ENCODE data around the gene ZNF595. TPM values are rescaled to one million over a fixed set of nuclear protein-coding genes. Genes with fewer than 3 reads are reported as not detected.
"Not testable (repeated sequence)": the region's sequence is repeated elsewhere in the genome, so short reads cannot be mapped to it uniquely, and the experiment has no call there.

The ZNF595 gene
- total RNA-seq = 52.3 TPM

DNA sequence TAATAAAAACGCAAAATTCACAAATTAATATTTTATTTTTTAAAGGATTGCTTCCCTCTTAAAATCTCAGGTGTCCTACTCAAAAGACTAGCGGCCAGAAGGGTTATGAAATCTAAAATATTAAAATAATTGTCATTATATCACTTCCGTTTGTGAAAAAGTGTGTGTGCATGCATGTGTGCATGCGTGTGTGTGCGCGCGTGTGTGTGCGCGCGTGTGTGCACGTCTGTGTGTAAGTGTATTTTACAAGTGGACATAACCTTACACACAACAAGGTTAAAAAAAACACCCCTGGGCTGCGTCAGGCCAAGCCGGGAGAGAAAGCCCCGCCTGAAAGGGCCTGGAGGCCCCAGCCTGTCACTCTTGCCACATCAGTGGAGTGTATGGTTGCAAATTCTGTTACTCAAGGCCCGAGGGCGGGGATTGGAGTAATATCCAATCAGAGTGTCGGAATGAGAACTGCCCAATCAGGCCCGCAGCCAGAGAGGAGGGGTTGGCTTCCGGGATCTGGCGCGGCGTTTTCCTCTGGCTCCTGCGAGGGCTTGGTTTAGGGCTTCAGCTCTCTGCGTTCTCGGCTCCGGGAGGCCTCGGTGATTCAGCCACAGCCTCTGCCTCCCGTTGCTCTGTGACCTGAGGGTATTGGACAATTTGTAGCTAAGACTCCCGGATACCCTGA lies at the start of gene ZNF595:
Gene ZNF595 (plus strand): TSS at position 518 of the 676 bp plus-strand sequence. CDS start 168 bp downstream, outside the sequence.
- not testable (repeated sequence) for DNase-seq

DNA sequence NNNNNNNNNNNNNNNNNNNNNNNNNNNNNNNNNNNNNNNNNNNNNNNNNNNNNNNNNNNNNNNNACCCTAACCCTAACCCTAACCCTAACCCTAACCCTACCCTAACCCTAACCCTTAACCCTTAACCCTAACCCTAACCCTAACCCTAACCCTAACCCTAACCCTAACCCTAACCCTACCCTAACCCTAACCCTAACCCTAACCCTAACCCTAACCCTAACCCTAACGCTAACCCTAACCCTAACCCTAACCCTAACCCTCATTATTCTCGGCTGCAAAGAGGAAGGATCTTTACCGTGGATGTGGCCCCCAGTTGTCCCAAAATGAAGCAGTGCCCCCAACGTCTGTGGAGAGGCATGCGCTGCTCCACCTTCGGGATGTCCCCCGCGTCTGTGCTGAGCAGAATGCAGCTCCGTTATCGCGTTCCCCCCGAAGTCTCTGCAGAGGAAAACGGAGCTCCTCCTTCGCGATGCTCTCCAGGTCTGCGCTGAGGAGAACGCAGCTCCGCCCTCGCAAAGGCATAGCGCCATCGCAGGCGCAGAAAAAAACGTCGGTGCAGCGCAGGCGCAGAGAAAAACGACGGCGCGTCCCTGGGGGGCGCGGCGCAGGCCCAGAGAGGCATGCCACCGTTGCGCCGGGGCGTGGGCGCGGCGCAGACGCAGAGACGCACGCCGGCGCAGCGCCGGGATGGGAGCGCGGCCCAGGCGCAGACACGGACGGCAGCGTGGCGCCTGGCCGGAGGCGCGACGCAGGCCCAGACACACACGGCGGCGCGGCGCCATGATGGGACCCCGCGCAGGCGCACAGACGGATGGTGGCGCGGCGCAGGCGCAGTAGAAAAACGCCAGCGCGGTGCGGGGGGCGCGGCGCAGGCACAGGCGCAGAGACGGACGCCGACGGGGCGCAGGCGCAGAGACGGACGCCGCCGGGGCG lies 42.9 kb upstream of the ZNF595 start:
- not testable (repeated sequence) for DNase-seq

DNA sequence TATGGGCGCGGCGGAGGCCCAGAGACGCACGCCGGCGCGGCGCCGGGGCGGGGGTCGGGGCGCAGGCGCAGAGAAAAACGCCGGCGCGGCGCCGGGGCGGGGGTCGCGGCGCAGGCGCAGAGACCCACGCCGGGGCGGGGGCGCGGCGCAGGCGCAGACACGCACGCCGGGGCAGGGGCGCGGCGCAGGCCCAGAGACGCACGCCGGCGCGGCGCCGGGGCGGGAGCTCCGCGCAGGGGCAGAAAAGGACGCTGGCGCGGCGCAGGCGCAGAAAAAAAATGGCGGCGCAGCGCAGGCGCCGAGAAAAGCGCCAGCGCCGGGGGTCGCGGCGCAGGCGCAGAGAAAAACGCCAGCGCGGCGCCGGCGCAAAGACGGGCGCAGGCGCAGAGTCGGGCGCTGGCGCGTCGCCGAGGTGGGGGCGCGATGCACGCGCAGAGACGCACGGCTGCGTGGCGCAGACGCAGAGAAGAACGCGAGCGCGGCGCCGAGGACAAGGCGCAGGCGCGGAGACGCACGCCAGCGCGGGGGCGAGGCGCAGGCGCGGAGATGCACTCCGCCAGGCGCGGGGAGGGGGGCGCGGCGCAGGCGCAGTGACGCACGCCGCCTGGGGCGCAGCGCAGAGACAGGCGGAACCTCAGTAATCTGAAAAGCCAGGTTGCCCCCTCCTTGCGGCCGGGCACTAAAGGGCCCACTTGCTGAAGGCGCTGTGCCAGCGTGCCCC lies 41.9 kb upstream of the ZNF595 start:
- not testable (repeated sequence) for DNase-seq

DNA sequence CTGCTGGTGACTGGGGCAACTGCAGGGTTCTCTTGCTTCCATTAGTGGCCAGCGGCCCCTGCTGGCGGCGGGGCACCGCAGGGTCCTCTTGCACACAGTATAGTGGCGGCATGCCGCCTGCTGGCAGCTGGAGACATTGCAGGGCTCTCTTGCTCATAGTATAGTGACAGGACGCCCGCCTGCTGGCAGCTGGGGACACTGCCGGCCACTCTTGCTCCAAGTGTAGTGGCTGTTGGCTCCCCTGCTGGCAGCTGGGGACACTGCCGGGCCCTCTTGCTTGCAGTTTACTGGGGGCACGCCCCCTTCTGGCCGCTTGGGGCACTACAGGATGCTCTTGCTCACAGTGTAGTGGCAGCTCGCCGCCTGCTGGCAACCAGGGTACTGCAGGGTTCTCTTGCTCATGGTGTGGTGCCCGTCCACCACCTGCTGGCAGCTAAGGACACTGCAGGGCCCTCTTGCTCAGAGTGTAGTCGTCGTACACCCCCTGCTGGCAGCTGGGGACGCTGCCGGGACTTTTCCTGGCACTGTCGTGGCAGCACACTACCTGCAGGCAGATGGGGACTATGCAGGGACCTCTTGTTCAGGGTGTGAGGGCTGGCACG lies 41.2 kb upstream of the ZNF595 start:
- not testable (repeated sequence) for DNase-seq

DNA sequence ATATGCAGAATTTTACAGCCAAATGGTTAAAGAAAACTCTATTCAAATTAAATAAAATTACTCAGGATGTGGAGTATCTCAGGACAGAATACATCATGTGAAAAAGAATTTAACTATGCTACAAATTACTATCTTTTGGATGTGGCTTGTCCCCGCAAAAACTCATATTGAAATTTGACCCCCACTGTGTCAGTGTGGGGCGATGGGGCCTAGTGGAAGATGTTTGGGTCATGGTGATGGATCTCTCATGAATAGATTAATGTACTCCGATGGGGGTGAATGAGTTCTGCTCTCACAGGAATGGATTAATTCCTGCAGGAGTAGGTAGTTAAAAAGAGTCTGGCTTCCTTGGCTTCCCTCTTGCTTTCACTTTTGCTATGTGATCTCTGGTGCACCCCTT lies 35.0 kb upstream of the ZNF595 start:
- not testable (repeated sequence) for DNase-seq

DNA sequence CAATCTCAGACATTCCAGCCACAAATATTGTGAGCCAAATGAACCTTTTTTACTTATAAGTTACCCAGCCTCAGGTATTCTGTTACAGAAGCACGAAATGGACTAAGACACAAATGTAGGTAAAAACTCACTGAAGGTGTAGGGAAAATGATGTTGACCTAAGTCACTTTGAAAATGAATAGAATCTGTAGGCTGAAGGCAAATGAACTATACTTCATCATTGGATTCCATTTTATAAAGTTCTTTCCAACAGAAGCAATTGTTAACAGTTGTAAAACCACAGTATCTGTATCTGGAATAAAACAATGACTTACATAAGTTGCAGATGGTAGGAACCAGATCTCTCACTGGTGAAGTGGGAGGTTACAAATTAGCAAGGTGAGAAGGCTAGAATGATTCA lies 34.5 kb upstream of the ZNF595 start:
- not testable (repeated sequence) for DNase-seq

DNA sequence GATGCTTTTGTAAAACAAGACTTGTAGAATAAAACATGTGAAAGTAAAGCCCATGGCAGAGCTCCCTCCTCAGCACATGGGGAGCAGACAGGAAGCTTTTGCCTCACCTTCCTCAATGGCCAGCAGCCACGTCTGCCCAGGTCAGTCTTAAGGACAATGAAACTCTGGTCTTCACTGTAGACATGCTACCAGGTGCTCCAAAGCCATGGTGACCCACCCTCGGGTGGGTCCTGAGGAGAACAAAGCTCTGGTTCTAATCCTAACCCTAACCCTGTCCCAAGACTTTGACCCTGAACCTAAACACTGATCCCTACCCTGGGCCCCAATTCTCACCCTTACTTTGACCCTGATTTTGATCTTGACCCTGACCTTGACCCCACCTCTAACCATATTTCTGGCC lies 30.2 kb upstream of the ZNF595 start:
- DNase-seq = not testable (repeated sequence)

DNA sequence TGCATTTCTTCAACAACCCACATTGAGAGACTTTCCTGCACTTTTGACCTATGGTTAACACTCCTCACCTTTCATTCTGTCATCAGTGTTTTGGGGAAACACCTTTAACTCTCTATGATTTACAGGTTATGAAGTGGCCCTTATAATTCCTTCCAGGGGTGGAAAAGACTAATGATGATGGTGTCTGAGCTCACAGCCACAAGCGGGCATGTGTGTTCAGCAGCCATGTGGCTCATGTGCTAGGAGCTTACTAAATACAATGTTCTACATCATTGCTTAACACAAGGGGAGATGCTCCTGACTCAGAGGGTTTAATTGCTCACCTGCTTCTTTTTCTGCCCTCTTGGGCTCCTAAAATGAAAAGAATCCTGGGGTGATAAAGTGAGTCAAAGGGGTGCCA lies 28.8 kb upstream of the ZNF595 start:
- DNase-seq = not testable (repeated sequence)

DNA sequence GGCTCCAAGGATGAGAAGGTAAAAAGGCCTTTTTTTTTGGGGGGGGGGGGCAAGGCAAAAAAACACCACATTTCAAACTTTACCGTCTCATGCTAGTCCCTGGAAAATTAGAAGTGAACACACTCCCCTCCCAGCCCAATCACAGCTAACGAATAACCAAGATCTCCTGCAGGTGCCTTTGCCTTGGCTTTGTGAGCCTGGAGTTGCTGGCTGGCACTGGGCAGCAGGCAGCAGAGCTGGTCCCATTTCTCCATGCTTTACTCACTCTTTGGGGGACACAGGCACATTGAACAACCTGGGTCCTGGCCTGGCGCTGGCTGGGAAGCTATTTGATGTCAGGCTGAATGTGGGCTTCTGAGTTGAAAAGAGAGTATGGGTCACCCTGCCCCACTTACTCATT lies 25.6 kb upstream of the ZNF595 start:
- not testable (repeated sequence) for DNase-seq

DNA sequence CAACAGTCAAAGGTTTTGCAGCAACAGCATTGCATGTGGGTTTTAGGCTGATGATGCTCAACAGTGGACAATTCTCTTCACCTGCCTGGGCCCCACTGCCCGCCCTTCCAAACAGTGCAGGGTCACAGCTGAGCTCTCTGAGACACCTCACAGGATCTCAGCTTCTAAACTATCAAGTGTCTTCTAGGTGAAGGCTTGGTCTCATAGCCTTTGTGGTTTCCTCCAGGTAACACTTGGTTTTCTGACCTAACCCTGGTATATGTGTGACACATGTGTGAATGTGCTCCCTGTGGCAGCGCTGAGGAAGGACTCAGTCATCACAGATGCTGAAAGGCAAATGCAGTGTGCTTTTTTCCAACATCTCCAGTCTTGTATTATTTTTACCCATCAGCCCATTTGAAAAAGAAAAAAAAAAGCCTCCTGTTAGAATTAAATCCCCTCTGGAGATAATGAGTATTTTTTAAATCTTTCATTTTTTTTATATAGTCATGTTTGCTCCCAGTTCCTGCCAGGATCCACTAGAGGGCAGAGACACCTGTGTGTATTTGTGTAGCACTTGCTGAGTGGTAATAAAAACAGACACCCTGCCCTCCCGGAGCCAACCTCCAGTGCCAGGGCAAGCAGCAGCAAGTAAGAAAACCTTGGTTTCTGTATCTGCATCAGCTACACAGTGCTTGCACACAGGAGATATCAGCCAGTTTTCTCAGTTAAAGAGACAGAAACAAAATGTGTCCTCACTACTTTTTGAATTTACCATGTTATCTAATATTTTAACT lies 24.2 kb upstream of the ZNF595 start:
- DNase-seq = not testable (repeated sequence)

DNA sequence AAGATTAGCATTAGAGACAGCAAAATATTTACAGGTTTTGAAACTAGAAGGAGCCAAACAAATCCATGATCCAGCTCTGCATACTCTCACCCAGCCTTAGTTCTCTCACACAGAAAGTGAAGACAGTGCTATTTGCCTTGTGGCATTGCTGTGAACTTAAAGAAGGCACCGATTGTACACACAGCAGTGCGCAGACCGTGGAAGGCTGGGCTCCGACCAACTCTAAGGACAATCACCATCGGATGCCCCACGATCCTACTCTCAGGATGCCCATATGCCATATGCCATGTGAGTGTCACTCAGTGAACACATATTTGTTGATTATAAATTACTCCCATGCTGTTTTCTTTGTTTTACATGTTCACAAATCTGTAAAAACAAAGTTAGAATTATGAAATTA lies 19.8 kb upstream of the ZNF595 start:
- DNase-seq = not testable (repeated sequence)

DNA sequence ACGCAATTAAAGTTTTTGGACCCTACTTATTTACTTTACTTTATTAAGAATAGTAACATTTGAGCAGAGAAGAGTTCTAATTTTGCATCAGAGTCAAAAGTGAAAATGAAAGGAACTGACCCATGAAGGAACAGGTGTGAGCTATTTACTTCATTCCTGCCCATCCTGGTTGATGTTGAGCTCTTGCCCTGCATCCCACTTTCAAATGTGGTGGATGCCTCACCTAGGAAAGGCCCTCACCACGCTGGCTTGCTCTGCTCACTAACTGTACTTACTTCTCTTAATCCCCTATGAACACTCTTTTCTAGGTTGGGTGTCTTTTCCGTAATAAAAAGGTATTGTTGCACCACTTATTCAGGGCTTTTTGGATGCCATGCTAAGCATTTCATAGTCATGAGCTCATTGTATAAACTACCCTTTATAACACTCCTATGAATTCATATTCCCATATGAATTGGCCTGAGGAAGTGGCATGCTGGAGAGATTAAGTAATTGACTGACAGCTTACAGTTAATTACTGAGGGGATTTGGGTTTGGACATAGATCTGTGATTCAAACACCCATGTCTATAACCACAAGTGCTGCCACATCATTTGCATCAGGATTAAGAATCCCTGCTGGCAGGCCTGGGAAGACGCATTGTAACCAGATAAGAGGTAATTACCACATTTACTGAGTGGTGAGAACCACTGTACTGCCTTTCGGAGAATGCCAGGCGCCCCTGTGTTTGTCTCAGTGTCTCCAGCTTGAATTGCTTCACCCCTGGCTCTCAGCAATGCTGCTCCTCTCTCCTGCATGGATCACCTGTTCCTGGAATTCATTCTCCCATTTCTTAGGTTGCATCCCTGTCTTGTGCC lies 16.3 kb upstream of the ZNF595 start:
- not testable (repeated sequence) for DNase-seq

DNA sequence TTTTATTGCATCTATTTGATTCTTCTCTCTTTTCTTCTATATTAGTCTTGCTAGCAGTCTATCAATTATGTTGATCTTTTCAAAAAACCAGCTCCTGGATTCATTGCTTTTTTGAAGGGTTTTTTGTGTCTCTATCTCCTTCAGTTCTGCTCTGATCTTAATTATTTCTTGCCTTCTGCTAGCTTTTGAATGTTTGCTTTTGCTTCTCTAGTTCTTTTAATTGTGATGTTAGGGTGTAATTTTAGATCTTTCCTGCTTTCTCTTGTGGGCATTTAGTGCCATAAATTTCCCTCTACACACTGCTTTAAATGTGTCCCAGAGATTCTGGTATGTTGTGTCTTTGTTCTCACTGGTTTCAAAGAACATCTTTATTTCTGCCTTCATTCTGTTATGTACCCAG lies 14.9 kb upstream of the ZNF595 start:
- not testable (repeated sequence) for DNase-seq

DNA sequence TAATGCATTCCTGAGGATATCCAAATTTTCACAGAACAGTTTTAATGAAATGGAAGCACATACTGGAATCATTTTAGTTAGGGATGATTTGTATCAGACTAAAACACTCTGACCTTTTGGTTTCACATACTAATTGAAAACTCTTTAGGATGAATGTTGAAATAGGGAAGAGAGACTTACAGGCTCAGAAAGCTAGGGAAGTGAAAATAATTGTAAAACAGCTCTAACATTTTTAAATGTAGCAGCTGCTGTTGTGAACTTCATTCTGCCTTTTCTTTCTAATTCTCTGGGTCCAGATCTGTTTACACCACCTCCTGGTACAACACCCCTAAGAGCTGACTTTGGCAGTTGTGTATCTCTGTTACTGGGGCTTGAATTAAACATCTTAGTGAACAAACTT lies 9.7 kb upstream of the ZNF595 start:
- not testable (repeated sequence) for DNase-seq

DNA sequence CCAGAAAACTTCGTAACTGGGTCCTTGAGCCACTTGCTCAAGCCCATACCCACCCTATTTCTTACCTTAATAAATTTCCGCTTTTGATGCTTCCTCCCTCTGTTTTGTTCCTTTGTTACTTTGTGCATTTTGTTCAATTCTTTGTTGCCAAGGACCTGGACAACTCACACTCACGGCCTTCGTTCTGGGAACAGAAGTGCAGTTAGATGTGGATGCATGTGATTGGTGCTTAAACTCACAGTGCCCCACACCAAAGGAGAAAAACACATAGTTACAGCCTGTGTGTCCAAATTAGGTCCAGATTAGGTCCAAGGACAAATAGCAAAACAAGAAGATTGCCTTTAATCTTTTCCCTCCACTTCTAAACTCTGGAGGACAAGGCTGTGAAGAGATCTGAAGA lies 1.9 kb upstream of the ZNF595 start:
- not testable (repeated sequence) for DNase-seq

DNA sequence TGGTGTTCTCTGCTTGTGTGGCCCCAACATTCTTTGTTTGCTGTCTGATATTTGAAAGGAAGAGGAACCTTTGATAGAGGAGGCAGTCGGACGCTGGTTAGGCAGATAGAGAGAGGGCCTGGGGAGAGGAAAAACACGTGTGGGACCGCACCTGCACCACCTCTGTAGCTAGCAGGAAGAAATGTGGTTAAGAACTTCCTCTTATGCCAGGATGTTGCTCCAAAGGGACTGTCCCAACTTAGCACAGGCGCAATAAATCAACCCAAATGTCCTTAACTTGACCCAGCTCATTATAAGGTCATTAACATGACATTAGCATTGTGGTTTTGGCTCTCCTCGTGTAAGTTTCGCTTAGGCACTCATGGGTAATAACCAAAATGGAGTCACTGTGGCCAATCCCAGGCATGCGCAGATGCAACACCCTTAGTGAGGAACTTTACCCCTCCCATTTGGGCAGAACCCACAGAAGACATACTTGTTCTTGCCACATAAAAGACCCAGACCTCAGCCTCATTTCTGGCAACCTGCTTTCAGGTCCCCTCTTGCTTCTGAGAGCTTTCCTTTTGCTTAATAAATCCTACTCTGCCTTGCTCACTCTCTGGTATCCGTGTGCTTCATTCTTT lies 1.4 kb upstream of the ZNF595 start:
- DNase-seq = not testable (repeated sequence)

DNA sequence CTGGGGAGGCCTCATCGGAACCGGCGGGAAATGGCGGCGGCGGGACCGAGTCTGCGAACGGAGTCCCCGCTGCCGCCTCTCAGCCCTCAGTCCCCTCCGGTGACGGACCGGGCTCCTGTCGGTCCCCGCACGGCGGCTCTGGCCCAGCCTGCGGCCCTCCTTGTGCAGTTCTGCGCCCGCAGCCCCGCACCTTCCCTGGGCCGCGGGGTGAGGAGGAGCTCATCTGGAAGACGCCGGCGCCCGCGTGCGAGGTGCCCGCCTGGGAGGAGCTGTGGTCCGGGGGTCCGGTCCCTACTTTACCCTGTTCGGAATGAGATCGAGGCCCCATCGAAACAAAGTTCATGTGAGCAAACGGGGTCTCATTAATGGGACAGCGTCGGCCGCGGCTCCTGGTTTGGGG lies 400 bp downstream of the ZNF595 start:
- not testable (repeated sequence) for DNase-seq

DNA sequence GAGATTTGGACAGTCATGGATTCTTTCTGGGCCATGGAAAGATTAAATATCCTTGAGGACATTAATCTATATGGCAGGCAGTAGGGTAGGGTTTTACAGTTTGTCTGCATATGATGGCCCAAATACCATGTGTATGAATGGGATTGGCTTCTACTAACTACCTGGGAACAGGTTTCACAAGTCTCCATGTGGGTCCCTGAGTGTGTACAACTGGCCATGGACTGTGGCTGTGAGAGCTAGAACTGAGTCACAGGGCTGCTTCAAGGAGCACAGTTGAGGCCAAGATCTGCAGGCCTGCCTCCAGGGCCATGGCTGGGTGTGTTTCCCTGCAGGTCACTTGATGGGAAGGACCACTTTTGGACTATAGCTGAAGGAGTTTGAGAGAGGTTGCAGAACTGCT lies 11.6 kb downstream of the ZNF595 start:
- not testable (repeated sequence) for DNase-seq

DNA sequence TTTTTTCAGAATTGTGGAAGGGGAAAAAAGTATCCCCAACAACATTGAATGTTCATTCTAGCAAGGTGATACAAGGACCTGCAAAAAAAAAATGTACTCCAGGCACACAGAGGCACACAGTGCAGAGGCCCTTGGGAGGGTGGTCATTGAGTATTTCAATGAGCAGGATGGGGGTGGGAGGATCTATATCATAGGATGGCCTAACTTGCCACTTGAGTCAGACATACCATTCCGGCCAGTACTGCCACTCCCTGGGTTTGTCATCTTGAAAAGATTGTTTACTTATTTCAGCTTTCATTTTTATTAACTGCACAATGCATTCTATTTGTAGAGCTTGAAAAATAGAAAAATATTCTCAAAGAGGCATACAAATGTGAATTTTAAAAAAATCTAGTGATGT lies 18.7 kb downstream of the ZNF595 start:
- no peak for DNase-seq

DNA sequence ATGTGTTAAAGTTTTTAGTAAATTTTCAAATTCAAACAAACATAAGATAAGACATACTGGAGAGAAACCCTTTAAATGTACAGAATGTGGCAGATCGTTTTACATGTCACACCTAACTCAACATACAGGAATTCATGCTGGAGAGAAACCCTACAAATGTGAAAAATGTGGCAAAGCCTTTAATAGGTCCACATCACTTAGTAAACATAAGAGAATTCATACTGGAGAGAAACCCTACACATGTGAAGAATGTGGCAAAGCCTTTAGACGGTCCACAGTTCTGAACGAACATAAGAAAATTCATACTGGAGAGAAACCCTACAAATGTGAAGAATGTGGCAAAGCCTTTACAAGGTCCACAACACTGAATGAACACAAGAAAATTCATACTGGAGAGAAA lies 32.8 kb downstream of the ZNF595 start:
- DNase-seq = no peak

Data from occipital lobe (tissue), 2 donors.